ENCODE measurements around the gene AOC2. TPM values are rescaled to one million over a fixed set of nuclear protein-coding genes. Genes with fewer than 3 reads are reported as not detected.
"Not testable (repeated sequence)": the region's sequence is repeated elsewhere in the genome, so short reads cannot be mapped to it uniquely, and the experiment has no call there.

AOC2 gene
- total and polyA plus RNA-seq, 9 of the 15 experiments (the other 6 are each of a cell fraction or from before 2014, with no cell fraction given) = 0.08 to 0.91 (median 0.49) TPM

DNA sequence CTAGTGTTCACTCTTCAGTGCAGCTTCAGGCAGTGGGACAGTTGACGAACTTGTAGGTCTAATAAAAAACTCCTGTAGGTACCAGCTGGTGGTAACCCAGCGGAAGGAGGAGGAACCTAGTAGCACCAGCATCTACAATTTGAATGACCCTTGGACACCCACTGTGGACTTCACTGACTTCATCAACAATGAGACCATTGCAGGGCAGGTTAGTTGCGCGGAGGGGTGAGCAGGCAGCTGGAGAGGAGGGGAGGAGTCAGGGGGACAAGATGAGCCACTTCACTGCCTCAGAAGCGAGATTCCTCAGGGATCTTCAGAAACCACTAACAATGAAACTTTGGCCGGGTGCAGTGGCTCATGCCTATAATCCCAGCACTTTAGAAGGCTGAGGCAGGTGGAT is 28.9 kb downstream of the AOC2 start (continued):
- TF ChIP-seq, protein P1, sequence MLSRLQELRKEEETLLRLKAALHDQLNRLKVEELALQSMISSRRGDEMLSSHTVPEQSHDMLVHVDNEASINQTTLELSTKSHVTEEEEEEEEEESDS (CRISPR knock-in tag; IDR thresholded peaks at IDR 0.05) = no peak
- TF ChIP-seq JUNB (CRISPR knock-in tag; conservative IDR thresholded peaks at IDR 0.05) = no peak

DNA sequence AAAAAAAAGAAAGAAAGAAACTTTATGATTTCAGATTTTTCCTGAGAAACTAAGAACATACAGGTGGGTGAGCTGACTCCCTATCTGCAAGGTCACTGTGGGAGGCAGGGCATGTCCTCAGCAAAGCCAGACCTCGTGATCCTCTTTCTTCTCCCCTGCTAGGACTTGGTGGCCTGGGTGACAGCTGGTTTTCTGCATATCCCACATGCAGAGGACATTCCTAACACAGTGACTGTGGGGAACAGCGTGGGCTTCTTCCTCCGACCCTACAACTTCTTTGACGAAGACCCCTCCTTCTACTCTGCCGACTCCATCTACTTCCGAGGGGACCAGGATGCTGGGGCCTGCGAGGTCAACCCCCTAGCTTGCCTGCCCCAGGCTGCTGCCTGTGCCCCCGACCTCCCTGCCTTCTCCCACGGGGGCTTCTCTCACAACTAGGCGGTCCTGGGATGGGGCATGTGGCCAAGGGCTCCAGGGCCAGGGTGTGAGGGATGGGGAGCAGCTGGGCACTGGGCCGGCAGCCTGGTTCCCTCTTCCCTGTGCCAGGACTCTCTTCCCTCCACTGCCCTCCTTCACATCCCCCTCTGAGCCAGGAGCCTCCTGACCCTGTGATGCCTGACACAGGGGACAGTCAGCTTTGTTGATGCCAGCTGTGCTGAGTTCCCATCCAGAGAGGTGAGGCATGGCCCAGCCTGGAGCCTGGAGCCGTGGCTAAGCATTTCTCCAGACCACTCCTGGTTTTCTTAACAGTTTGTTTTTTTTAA is 29.7 kb downstream of the AOC2 start:
- FAIRE-seq; H3K4me3 ChIP-seq; DNase-seq (ENCODE audit: extremely low read depth in 1 of 4, low spot score in 3 of 4); H3K79me2 ChIP-seq (ENCODE audit: control insufficient read depth, insufficient read depth, low read length); H4K20me1 ChIP-seq (replicated peaks; ENCODE audit: control insufficient read depth, insufficient read depth, low read length); H3K36me3 ChIP-seq (ENCODE audit: control insufficient read depth, insufficient read depth, low read length); H3K9me1 ChIP-seq (ENCODE audit: control insufficient read depth, insufficient read depth, low read length); BruUV-seq (replicated peaks); in situ Hi-C loops (cut with MboI); intact Hi-C loops (cut with micrococcal nuclease); H3K4me2 ChIP-seq (ENCODE audit: insufficient read depth, low read length); H3K9me3 ChIP-seq (replicated peaks; ENCODE audit: control insufficient read depth, insufficient read depth, low read depth, low read length); POLR2A ChIA-PET; H2AFZ ChIP-seq (ENCODE audit: low read depth, low read length); H3K27ac ChIP-seq (ENCODE audit: extremely low read depth, low read depth, low read length); H3K9ac ChIP-seq (ENCODE audit: insufficient read depth in 1 of 2, low read depth in 2 of 2, low read length in 2 of 2); CTCF ChIA-PET (ENCODE audit: low intra/inter-chr PET ratio); ATAC-seq: not testable (repeated sequence)
- TF ChIP-seq ESRRA (IDR thresholded peaks at IDR 0.05; ENCODE audit: borderline replicate concordance, low read depth) = 0 out of 2 replicates have a peak, but pooled peaks have one; percentile 18
- TF ChIP-seq, protein P2, sequence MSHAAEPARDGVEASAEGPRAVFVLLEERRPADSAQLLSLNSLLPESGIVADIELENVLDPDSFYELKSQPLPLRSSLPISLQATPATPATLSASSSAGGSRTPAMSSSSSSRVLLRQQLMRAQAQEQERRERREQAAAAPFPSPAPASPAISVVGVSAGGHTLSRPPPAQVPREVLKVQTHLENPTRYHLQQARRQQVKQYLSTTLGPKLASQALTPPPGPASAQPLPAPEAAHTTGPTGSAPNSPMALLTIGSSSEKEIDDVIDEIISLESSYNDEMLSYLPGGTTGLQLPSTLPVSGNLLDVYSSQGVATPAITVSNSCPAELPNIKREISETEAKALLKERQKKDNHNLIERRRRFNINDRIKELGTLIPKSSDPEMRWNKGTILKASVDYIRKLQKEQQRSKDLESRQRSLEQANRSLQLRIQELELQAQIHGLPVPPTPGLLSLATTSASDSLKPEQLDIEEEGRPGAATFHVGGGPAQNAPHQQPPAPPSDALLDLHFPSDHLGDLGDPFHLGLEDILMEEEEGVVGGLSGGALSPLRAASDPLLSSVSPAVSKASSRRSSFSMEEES (CRISPR knock-in tag; IDR thresholded peaks at IDR 0.05) = 0 out of 2 replicates have a peak, but pooled peaks have one; percentile 13
- WGBS (ENCODE audit: insufficient coverage, low coverage, missing lambda C conversion rate) = 5% methylated on average over 6 of the region's 12 CpGs
- peaks cover 2 to 17% of the 10 kb centered on the region in 2 experiments; a peak in 2 of 5 replicates for H3K4me1 ChIP-seq (replicated peaks in 1 of 2; ENCODE audit: control insufficient read depth in 2 of 2, insufficient read depth in 2 of 2, low read length in 2 of 2)
- H3K27me3 ChIP-seq (ENCODE audit: control insufficient read depth in 2 of 2, insufficient read depth in 2 of 2, low read length in 2 of 2) = peaks cover 23 to 34% of the 10 kb centered on the region in 2 experiments
